ENCODE measurements around the gene KCNE1.

- TF ChIP-seq CTCF (conservative IDR thresholded peaks at IDR 0.05 in 1 of 2, IDR thresholded peaks at IDR 0.05 in 1 of 2; ENCODE audit: low read depth in 1 of 2, low read length in 2 of 2) (no peak), EZH2 (IDR thresholded peaks at IDR 0.05; ENCODE audit: low read length, missing control alignments) (no peak)
Observed at GRCh38 chr21:34522284-34522683, 10.3 kb upstream of the KCNE1 start.

Measured in fibroblast of lung (primary cell).